Vagina (tissue), 2 donors: ENCODE data around the gene TBCC.

Experiments
- CTCF ChIP-seq, 3 experiments: fragments of 450-650 bp in 2 of 3; fragments of 200-600 bp in 1 of 3; sonication (generic) in 1 of 3; IDR thresholded peaks; one replicate each; pipeline ENCODE4 v1.5.1; 2017 to 2019; ENCODE audit warnings: antibody characterized with exemption in 3 of 3, mild to moderate bottlenecking in 2 of 3, moderate library complexity in 2 of 3
- POLR2AphosphoS5 ChIP-seq, 2 donors: sonication (generic); formaldehyde crosslinking; IDR thresholded peaks; one replicate each; pipeline ENCODE4 v1.9.0; 2017; ENCODE audit warnings: antibody characterized with exemption in 2 of 2, mild to moderate bottlenecking in 2 of 2, low read depth in 1 of 2; ENCODE audit not compliant: insufficient read depth in 1 of 2

GRCh38 chr6:42795651-42796050 is 49.7 kb upstream of the TBCC start:
- TF ChIP-seq CTCF (IDR thresholded peaks at IDR 0.05) = no peak
- TF ChIP-seq POLR2AphosphoS5 (IDR thresholded peaks at IDR 0.05; ENCODE audit: insufficient read depth in 1 of 2, low read depth in 1 of 2) = no peak
